ENCODE results near the gene SNRNP40. TPM values are rescaled to one million over a fixed set of nuclear protein-coding genes. Genes with fewer than 3 reads are reported as not detected.

The SNRNP40 gene
- 10 to 100 TPM; 53.5 to 88.5 (median 62.1) TPM for total RNA-seq
- 100 to 1,000 TPM in 1 of 2 donors, 10 to 100 TPM in 1; 95.9 to 104 TPM for polyA plus RNA-seq
- total RNA-seq = 38.8 reads per million, percentile 66 among the genes with 10 or more reads in this experiment

GRCh38 chr1:31296486-31297276 is at the start of gene SNRNP40, which contains the start of gene ZCCHC17:
TSS of gene SNRNP40 (minus strand) at chr1:31296788. CDS start at chr1:31296751, 37 bp downstream.
TSS of gene ZCCHC17 (plus strand) at chr1:31297032. CDS start at chr1:31310099, 13,067 bp downstream.
- no peaks in the 10 kb centered on the region for H3K27me3 ChIP-seq (ENCODE audit: control insufficient read depth in 2 of 2, insufficient read depth in 2 of 2, low read length in 2 of 2)
- intact Hi-C loops (cut with micrococcal nuclease) = loop anchor here (1.0 to 2.0 kb wide), 6 partner anchors 141 to 1520 kb away; partner anchors contain the start of genes PEF1 (in 1 of the 2), PUM1 (in 1 of the 2), RBBP4 (in 1 of the 2) and S100PBP (in 1 of the 2)
- no peak within 1 kb of the TSS for H3K4me3 Mint-ChIP-seq
- H3K27me3 Mint-ChIP-seq = no peaks in the 10 kb centered on the region
- ATAC-seq = peak; percentile 97
- peaks cover 4 to 26% (median 11%) of the 10 kb centered on the region in 3 experiments for H3K36me3 ChIP-seq (ENCODE audit: control insufficient read depth in 2 of 3, insufficient read depth in 3 of 3, low read length in 3 of 3)
- no peaks in the 10 kb centered on the region for H3K9me3 Mint-ChIP-seq
- peaks cover 0 to 27% (median 17%) of the 10 kb centered on the region in 5 donors for H3K36me3 Mint-ChIP-seq
- H3K9me3 ChIP-seq (ENCODE audit: control insufficient read depth in 2 of 3, low read length in 3 of 3) = no peaks in the 10 kb centered on the region
- peaks cover 12 to 41% (median 27%) of the 10 kb centered on the region in 7 donors for H3K4me1 Mint-ChIP-seq
- peak; percentile 73 to 99 (median 98) for DNase-seq
- peak within 1 kb of the TSS; percentile 92 for H3K27ac ChIP-seq (ENCODE audit: low read depth, low read length)
- H3K27ac Mint-ChIP-seq = peak within 1 kb of the TSS in 1 of 9 donors; percentile 84
- H3K4me1 ChIP-seq (ENCODE audit: control insufficient read depth in 2 of 2, insufficient read depth in 2 of 2, low read length in 2 of 2) = peaks cover 18 to 24% of the 10 kb centered on the region in 2 donors
- ChIA-PET POLR2A (interaction anchor here (0.6 to 1.6 kb wide), 4 partner anchors 9 to 578 kb away, joined by 3 to 4 read pairs (median 4); partner anchors contain the start of gene PEF1), CTCF (interaction anchor here (0.6 kb wide), 1 partner anchor 176 kb away, joined by 4 read pairs; no protein-coding TSS in a partner anchor)
- H3K4me3 ChIP-seq (ENCODE audit: low read length) = peak within 1 kb of the TSS; percentile 89

GRCh38 chr1:31345635-31346034 is 49.0 kb upstream of the SNRNP40 start:
- peaks cover 2 to 38% (median 8%) of the 10 kb centered on the region in 3 experiments for H3K36me3 ChIP-seq (ENCODE audit: control insufficient read depth in 2 of 3, insufficient read depth in 3 of 3, low read length in 3 of 3)
- DNase-seq (no peak), ATAC-seq (no peak)
- Mint-ChIP-seq H3K4me1 (peaks cover 0 to 1% (median 0%) of the 10 kb centered on the region in 7 donors), H3K27me3 (no peaks in the 10 kb centered on the region), H3K4me3 (no peak overlapping the region), H3K9me3 (no peaks in the 10 kb centered on the region), H3K27ac (peak overlapping the region in 2 of 9 donors; percentile 31 to 35), H3K36me3 (peaks cover 4 to 51% (median 19%) of the 10 kb centered on the region in 5 donors)
- H3K4me3 ChIP-seq (ENCODE audit: low read length) = no peak overlapping the region
- intact Hi-C loops (cut with micrococcal nuclease) = no loop called here
- H3K4me1 ChIP-seq (ENCODE audit: control insufficient read depth in 2 of 2, insufficient read depth in 2 of 2, low read length in 2 of 2) = no peaks in the 10 kb centered on the region
- CTCF ChIA-PET = no interaction called here
- POLR2A ChIA-PET = no interaction called here
- no peaks in the 10 kb centered on the region for H3K9me3 ChIP-seq (ENCODE audit: control insufficient read depth in 2 of 3, low read length in 3 of 3)
- H3K27me3 ChIP-seq (ENCODE audit: control insufficient read depth in 2 of 2, insufficient read depth in 2 of 2, low read length in 2 of 2) = no peaks in the 10 kb centered on the region
- H3K27ac ChIP-seq (ENCODE audit: low read depth, low read length) = no peak overlapping the region

GRCh38 chr1:31344503-31344902 is 47.9 kb upstream of the SNRNP40 start:
- ChIA-PET POLR2A (no interaction called here), CTCF (no interaction called here)
- Histone ChIP-seq H3K27ac (ENCODE audit: low read depth, low read length) (no peak overlapping the region), H3K9me3 (ENCODE audit: control insufficient read depth in 2 of 3, low read length in 3 of 3) (no peaks in the 10 kb centered on the region), H3K36me3 (ENCODE audit: control insufficient read depth in 2 of 3, insufficient read depth in 3 of 3, low read length in 3 of 3) (peaks cover 2 to 39% (median 8%) of the 10 kb centered on the region in 3 experiments), H3K4me1 (ENCODE audit: control insufficient read depth in 2 of 2, insufficient read depth in 2 of 2, low read length in 2 of 2) (no peaks in the 10 kb centered on the region), H3K4me3 (ENCODE audit: low read length) (no peak overlapping the region), H3K27me3 (ENCODE audit: control insufficient read depth in 2 of 2, insufficient read depth in 2 of 2, low read length in 2 of 2) (no peaks in the 10 kb centered on the region)
- no peaks in the 10 kb centered on the region for H3K27me3 Mint-ChIP-seq
- H3K4me1 Mint-ChIP-seq = peaks cover 0 to 1% (median 0%) of the 10 kb centered on the region in 7 donors
- H3K9me3 Mint-ChIP-seq = no peaks in the 10 kb centered on the region
- intact Hi-C loops (cut with micrococcal nuclease) = no loop called here
- peaks cover 4 to 50% (median 18%) of the 10 kb centered on the region in 5 donors for H3K36me3 Mint-ChIP-seq
- DNase-seq = no peak
- no peak overlapping the region for H3K4me3 Mint-ChIP-seq
- H3K27ac Mint-ChIP-seq = peak overlapping the region in 1 of 9 donors; percentile 11
- no peak for ATAC-seq

GRCh38 chr1:31336687-31337467 is 40.3 kb upstream of the SNRNP40 start:
- Histone ChIP-seq H3K27ac (ENCODE audit: low read depth, low read length) (no peak overlapping the region), H3K36me3 (ENCODE audit: control insufficient read depth in 2 of 3, insufficient read depth in 3 of 3, low read length in 3 of 3) (peaks cover 0 to 13% (median 5%) of the 10 kb centered on the region in 3 experiments), H3K27me3 (ENCODE audit: control insufficient read depth in 2 of 2, insufficient read depth in 2 of 2, low read length in 2 of 2) (no peaks in the 10 kb centered on the region), H3K9me3 (ENCODE audit: control insufficient read depth in 2 of 3, low read length in 3 of 3) (no peaks in the 10 kb centered on the region), H3K4me3 (ENCODE audit: low read length) (no peak overlapping the region), H3K4me1 (ENCODE audit: control insufficient read depth in 2 of 2, insufficient read depth in 2 of 2, low read length in 2 of 2) (no peaks in the 10 kb centered on the region)
- CTCF ChIA-PET = no interaction called here
- Mint-ChIP-seq H3K9me3 (peaks cover 0 to 2% (median 0%) of the 10 kb centered on the region in 11 donors), H3K4me3 (no peak overlapping the region), H3K4me1 (peaks cover 0 to 7% (median 4%) of the 10 kb centered on the region in 7 donors), H3K27ac (peak overlapping the region in 1 of 9 donors; percentile 5), H3K36me3 (peaks cover 0 to 36% (median 15%) of the 10 kb centered on the region in 5 donors), H3K27me3 (no peaks in the 10 kb centered on the region)
- ATAC-seq (no peak), DNase-seq (no peak)
- intact Hi-C loops (cut with micrococcal nuclease) = no loop called here
- POLR2A ChIA-PET = interaction anchor here (0.6 kb wide), 1 partner anchor 145 kb away, joined by 3 read pairs; no protein-coding TSS in a partner anchor

GRCh38 chr1:31335007-31335406 is 38.4 kb upstream of the SNRNP40 start:
- no peak overlapping the region for H3K27ac ChIP-seq (ENCODE audit: low read depth, low read length)
- CTCF ChIA-PET = no interaction called here
- Mint-ChIP-seq H3K4me3 (no peak overlapping the region), H3K27me3 (no peaks in the 10 kb centered on the region), H3K27ac (no peak overlapping the region), H3K36me3 (peaks cover 0 to 41% (median 10%) of the 10 kb centered on the region in 5 donors), H3K9me3 (peaks cover 0 to 2% (median 0%) of the 10 kb centered on the region in 11 donors), H3K4me1 (peaks cover 0 to 7% (median 4%) of the 10 kb centered on the region in 7 donors)
- H3K9me3 ChIP-seq (ENCODE audit: control insufficient read depth in 2 of 3, low read length in 3 of 3) = no peaks in the 10 kb centered on the region
- no peaks in the 10 kb centered on the region for H3K4me1 ChIP-seq (ENCODE audit: control insufficient read depth in 2 of 2, insufficient read depth in 2 of 2, low read length in 2 of 2)
- H3K36me3 ChIP-seq (ENCODE audit: control insufficient read depth in 2 of 3, insufficient read depth in 3 of 3, low read length in 3 of 3) = peaks cover 0 to 13% (median 5%) of the 10 kb centered on the region in 3 experiments
- ATAC-seq (no peak), DNase-seq (peak in 5 of 9 donors; percentile 4 to 22 (median 7))
- H3K4me3 ChIP-seq (ENCODE audit: low read length) = no peak overlapping the region
- intact Hi-C loops (cut with micrococcal nuclease) = loop anchor here (1.0 to 2.0 kb wide), 4 partner anchors 150 to 616 kb away; no protein-coding TSS in a partner anchor
- POLR2A ChIA-PET = no interaction called here
- no peaks in the 10 kb centered on the region for H3K27me3 ChIP-seq (ENCODE audit: control insufficient read depth in 2 of 2, insufficient read depth in 2 of 2, low read length in 2 of 2)

GRCh38 chr1:31327381-31327780 is 30.8 kb upstream of the SNRNP40 start:
- ChIA-PET POLR2A (no interaction called here), CTCF (no interaction called here)
- no peak for DNase-seq
- H3K4me1 Mint-ChIP-seq = peaks cover 0 to 1% (median 0%) of the 10 kb centered on the region in 7 donors
- H3K36me3 Mint-ChIP-seq = peaks cover 0 to 19% (median 2%) of the 10 kb centered on the region in 5 donors
- no peaks in the 10 kb centered on the region for H3K27me3 Mint-ChIP-seq
- Histone ChIP-seq H3K4me3 (ENCODE audit: low read length) (no peak overlapping the region), H3K4me1 (ENCODE audit: control insufficient read depth in 2 of 2, insufficient read depth in 2 of 2, low read length in 2 of 2) (no peaks in the 10 kb centered on the region), H3K9me3 (ENCODE audit: control insufficient read depth in 2 of 3, low read length in 3 of 3) (no peaks in the 10 kb centered on the region), H3K36me3 (ENCODE audit: control insufficient read depth in 2 of 3, insufficient read depth in 3 of 3, low read length in 3 of 3) (peaks cover 0 to 20% (median 0%) of the 10 kb centered on the region in 3 experiments), H3K27me3 (ENCODE audit: control insufficient read depth in 2 of 2, insufficient read depth in 2 of 2, low read length in 2 of 2) (no peaks in the 10 kb centered on the region), H3K27ac (ENCODE audit: low read depth, low read length) (no peak overlapping the region)
- no peak overlapping the region for H3K27ac Mint-ChIP-seq
- no peak overlapping the region for H3K4me3 Mint-ChIP-seq
- H3K9me3 Mint-ChIP-seq = no peaks in the 10 kb centered on the region
- intact Hi-C loops (cut with micrococcal nuclease) = no loop called here
- no peak for ATAC-seq
